NK-92 treated with Interleukin-12 subunit alpha and Interleukin-12 subunit beta, amount 100 ng/mL, for 24 hours (cell line): ENCODE results near the gene ILKAP.

Experiments
- DNase-seq: peaks from one replicate; lab custom pipeline; 2025; lab: John Stamatoyannopoulos, UW

Gene ILKAP

GRCh38 chr2:238133499-238134392, 69.7 kb downstream of the ILKAP start:
- no peak for DNase-seq

- DNase-seq, result no peak
These were observed 70.7 kb downstream of the ILKAP start for GRCh38 chr2:238132463-238133450.

- no peak for DNase-seq
These were observed 71.6 kb downstream of the ILKAP start for GRCh38 chr2:238131761-238132462.

GRCh38 chr2:238130696-238131628, 72.5 kb downstream of the ILKAP start:
- no peak for DNase-seq

- DNase-seq, result no peak
These were observed 73.3 kb downstream of the ILKAP start for GRCh38 chr2:238130111-238130695.

GRCh38 chr2:238129166-238130010, 74.1 kb downstream of the ILKAP start:
- no peak for DNase-seq

- no peak for DNase-seq
These were observed 74.9 kb downstream of the ILKAP start for GRCh38 chr2:238128534-238129001.

- no peak for DNase-seq
These were observed 75.4 kb downstream of the ILKAP start for GRCh38 chr2:238128061-238128440.

GRCh38 chr2:238127165-238128060, 76.1 kb downstream of the ILKAP start:
- DNase-seq, result no peak

- no peak for DNase-seq
These were observed 76.7 kb downstream of the ILKAP start for GRCh38 chr2:238126775-238127164.

GRCh38 chr2:238126338-238126737, 77.2 kb downstream of the ILKAP start:
- no peak for DNase-seq

- DNase-seq, result no peak
These were observed 78.2 kb downstream of the ILKAP start for GRCh38 chr2:238125127-238125885.

GRCh38 chr2:238124488-238125126, 78.9 kb downstream of the ILKAP start:
- no peak for DNase-seq

- DNase-seq, result no peak
These were observed 79.5 kb downstream of the ILKAP start for GRCh38 chr2:238123991-238124470.

GRCh38 chr2:238123218-238123971, 80.1 kb downstream of the ILKAP start:
- no peak for DNase-seq
